Activated CD8-positive, alpha-beta memory T cell treated with anti-CD3 and anti-CD28 coated beads, Interleukin-2, amount 10 ng/mL, durations not matched to agents 7 days and 5 days (primary cell): ENCODE data around the gene CAPN9. TPM values are rescaled to one million over a fixed set of nuclear protein-coding genes. Genes with fewer than 3 reads are reported as not detected.
A peak's percentile ranks its signal among the peaks of the same experiment; 100 is the strongest.

Source experiments
- ATAC-seq: fragments of 150-1000 bp; cut with Tn5 transposase; one replicate; pipeline ENCODE4 v1.10.0; 2021; ENCODE audit warnings: moderate library complexity
- CTCF ChIA-PET: fragments of 350-600 bp; sonication (Branson Sonifier 250); formaldehyde crosslinking; loops from one replicate; lab custom pipeline; 2021; ENCODE audit warnings: antibody characterized with exemption; lab: Charles Lee
- DNase-seq: peaks from one replicate; pipeline ENCODE4 v3.0.0-alpha.2; 2020
- H3K27ac Mint-ChIP-seq: one replicate; pipeline ENCODE4 v1.8.0; 2021; ENCODE audit warnings: mild to moderate bottlenecking, mixed read lengths
- H3K27me3 Mint-ChIP-seq: one replicate; pipeline ENCODE4 v1.8.0; 2021; ENCODE audit warnings: mixed read lengths
- H3K36me3 Mint-ChIP-seq: one replicate; pipeline ENCODE4 v1.8.0; 2021; ENCODE audit warnings: mild to moderate bottlenecking, mixed read lengths
- H3K4me1 Mint-ChIP-seq: one replicate; pipeline ENCODE4 v1.8.0; 2021; ENCODE audit warnings: mixed read lengths
- H3K4me3 Mint-ChIP-seq: one replicate; pipeline ENCODE4 v1.8.0; 2021; ENCODE audit warnings: mild to moderate bottlenecking, moderate library complexity, mixed read lengths
- H3K9me3 Mint-ChIP-seq: one replicate; pipeline ENCODE4 v1.8.0; 2022; ENCODE audit warnings: low read depth, mixed read lengths
- total RNA-seq, 2 experiments: library from RNA; stranded (reverse); gene quantifications; one replicate each; pipeline ENCODE4 v1.2.3, GENCODE V29; 2021

Gene CAPN9
- total RNA-seq, 2 experiments from 2014 or later = not detected

GRCh38 chr1:230826166-230826875 lies 79.1 kb downstream of the CAPN9 start:
- Mint-ChIP-seq H3K9me3 (peaks cover 2% of the 10 kb centered on the region), H3K27me3 (no peaks in the 10 kb centered on the region), H3K36me3 (no peaks in the 10 kb centered on the region), H3K4me3 (no peak overlapping the region), H3K27ac (no peak overlapping the region), H3K4me1 (no peaks in the 10 kb centered on the region)
- DNase-seq (no peak), ATAC-seq (no peak)
- CTCF ChIA-PET = no interaction called here

GRCh38 chr1:230827081-230827681 lies 80.0 kb downstream of the CAPN9 start:
- Mint-ChIP-seq H3K9me3 (peaks cover 2% of the 10 kb centered on the region), H3K27ac (no peak overlapping the region), H3K4me1 (no peaks in the 10 kb centered on the region), H3K27me3 (no peaks in the 10 kb centered on the region), H3K36me3 (no peaks in the 10 kb centered on the region), H3K4me3 (no peak overlapping the region)
- CTCF ChIA-PET = no interaction called here
- DNase-seq (no peak), ATAC-seq (no peak)

- H3K9me3 Mint-ChIP-seq = peaks cover 2% of the 10 kb centered on the region
- CTCF ChIA-PET = no interaction called here
- DNase-seq (no peak), ATAC-seq (no peak)
- no peaks in the 10 kb centered on the region for H3K4me1 Mint-ChIP-seq
- no peaks in the 10 kb centered on the region for H3K36me3 Mint-ChIP-seq
- H3K27ac Mint-ChIP-seq = no peak overlapping the region
- no peaks in the 10 kb centered on the region for H3K27me3 Mint-ChIP-seq
- H3K4me3 Mint-ChIP-seq = no peak overlapping the region
These were observed 80.6 kb downstream of the CAPN9 start for GRCh38 chr1:230827801-230828200.

GRCh38 chr1:230828421-230828820 lies 81.2 kb downstream of the CAPN9 start:
- CTCF ChIA-PET = interaction anchor here (0.6 kb wide), 1 partner anchor 695 kb away, joined by 3 read pairs; no protein-coding TSS in a partner anchor
- Mint-ChIP-seq H3K27ac (no peak overlapping the region), H3K9me3 (peaks cover 2% of the 10 kb centered on the region), H3K4me1 (no peaks in the 10 kb centered on the region), H3K4me3 (no peak overlapping the region), H3K36me3 (no peaks in the 10 kb centered on the region), H3K27me3 (no peaks in the 10 kb centered on the region)
- no peak for ATAC-seq
- no peak for DNase-seq

- CTCF ChIA-PET = no interaction called here
- Mint-ChIP-seq H3K4me3 (no peak overlapping the region), H3K27ac (no peak overlapping the region), H3K36me3 (no peaks in the 10 kb centered on the region), H3K9me3 (peaks cover 2% of the 10 kb centered on the region), H3K4me1 (no peaks in the 10 kb centered on the region), H3K27me3 (peaks cover 2% of the 10 kb centered on the region)
- no peak for ATAC-seq
- DNase-seq = no peak
These were observed 84.6 kb downstream of the CAPN9 start for GRCh38 chr1:230831771-230832170.

GRCh38 chr1:230832476-230832875 lies 85.3 kb downstream of the CAPN9 start:
- no peak for ATAC-seq
- H3K27ac Mint-ChIP-seq = no peak overlapping the region
- CTCF ChIA-PET = no interaction called here
- no peak overlapping the region for H3K4me3 Mint-ChIP-seq
- no peaks in the 10 kb centered on the region for H3K36me3 Mint-ChIP-seq
- peaks cover 2% of the 10 kb centered on the region for H3K9me3 Mint-ChIP-seq
- H3K4me1 Mint-ChIP-seq = no peaks in the 10 kb centered on the region
- no peak for DNase-seq
- peaks cover 2% of the 10 kb centered on the region for H3K27me3 Mint-ChIP-seq

GRCh38 chr1:230833511-230833910 lies 86.3 kb downstream of the CAPN9 start:
- ATAC-seq = no peak

GRCh38 chr1:230834292-230834691 lies 87.1 kb downstream of the CAPN9 start:
- Mint-ChIP-seq H3K4me3 (no peak overlapping the region), H3K27ac (no peak overlapping the region), H3K4me1 (no peaks in the 10 kb centered on the region), H3K36me3 (no peaks in the 10 kb centered on the region), H3K9me3 (peaks cover 2% of the 10 kb centered on the region), H3K27me3 (peaks cover 2% of the 10 kb centered on the region)
- CTCF ChIA-PET = no interaction called here
- no peak for ATAC-seq
- DNase-seq = peak; percentile 9

More at GRCh38 chr1:230833511-230833910, 86.3 kb downstream of the CAPN9 start:
- DNase-seq = peak; percentile 7
- H3K4me1 Mint-ChIP-seq = no peaks in the 10 kb centered on the region
- no peak overlapping the region for H3K27ac Mint-ChIP-seq
- peaks cover 2% of the 10 kb centered on the region for H3K9me3 Mint-ChIP-seq
- H3K4me3 Mint-ChIP-seq = no peak overlapping the region
- CTCF ChIA-PET = no interaction called here
- peaks cover 2% of the 10 kb centered on the region for H3K27me3 Mint-ChIP-seq
- no peaks in the 10 kb centered on the region for H3K36me3 Mint-ChIP-seq

- Mint-ChIP-seq H3K4me3 (no peak overlapping the region), H3K4me1 (no peaks in the 10 kb centered on the region), H3K27ac (no peak overlapping the region), H3K27me3 (peaks cover 2% of the 10 kb centered on the region), H3K36me3 (no peaks in the 10 kb centered on the region), H3K9me3 (no peaks in the 10 kb centered on the region)
- ATAC-seq (no peak), DNase-seq (no peak)
- CTCF ChIA-PET = no interaction called here
These were observed 89.2 kb downstream of the CAPN9 start for GRCh38 chr1:230836347-230836746.

- Mint-ChIP-seq H3K9me3 (no peaks in the 10 kb centered on the region), H3K36me3 (no peaks in the 10 kb centered on the region), H3K27me3 (peaks cover 2% of the 10 kb centered on the region), H3K4me3 (no peak overlapping the region), H3K4me1 (no peaks in the 10 kb centered on the region), H3K27ac (no peak overlapping the region)
- CTCF ChIA-PET = no interaction called here
- ATAC-seq (no peak), DNase-seq (no peak)
These were observed 89.6 kb downstream of the CAPN9 start for GRCh38 chr1:230836793-230837192.

GRCh38 chr1:230839173-230839572 lies 92.0 kb downstream of the CAPN9 start:
- H3K36me3 Mint-ChIP-seq = no peaks in the 10 kb centered on the region
- DNase-seq (no peak), ATAC-seq (no peak)
- H3K4me1 Mint-ChIP-seq = no peaks in the 10 kb centered on the region
- H3K4me3 Mint-ChIP-seq = no peak overlapping the region
- CTCF ChIA-PET = no interaction called here
- peaks cover 2% of the 10 kb centered on the region for H3K27me3 Mint-ChIP-seq
- H3K9me3 Mint-ChIP-seq = no peaks in the 10 kb centered on the region
- no peak overlapping the region for H3K27ac Mint-ChIP-seq

- Mint-ChIP-seq H3K4me3 (no peak overlapping the region), H3K36me3 (no peaks in the 10 kb centered on the region), H3K27ac (no peak overlapping the region), H3K27me3 (no peaks in the 10 kb centered on the region), H3K9me3 (no peaks in the 10 kb centered on the region), H3K4me1 (no peaks in the 10 kb centered on the region)
- CTCF ChIA-PET = no interaction called here
- ATAC-seq (no peak), DNase-seq (no peak)
These were observed 95.6 kb downstream of the CAPN9 start for GRCh38 chr1:230842801-230843200.

GRCh38 chr1:230843503-230844309 lies 96.5 kb downstream of the CAPN9 start:
- no peak overlapping the region for H3K27ac Mint-ChIP-seq
- H3K36me3 Mint-ChIP-seq = no peaks in the 10 kb centered on the region
- H3K4me1 Mint-ChIP-seq = no peaks in the 10 kb centered on the region
- no peak for DNase-seq
- CTCF ChIA-PET = no interaction called here
- no peak overlapping the region for H3K4me3 Mint-ChIP-seq
- no peaks in the 10 kb centered on the region for H3K27me3 Mint-ChIP-seq
- no peaks in the 10 kb centered on the region for H3K9me3 Mint-ChIP-seq
- no peak for ATAC-seq

GRCh38 chr1:230844561-230844960 lies 97.4 kb downstream of the CAPN9 start:
- H3K9me3 Mint-ChIP-seq = no peaks in the 10 kb centered on the region
- no peaks in the 10 kb centered on the region for H3K36me3 Mint-ChIP-seq
- DNase-seq = no peak
- no peak overlapping the region for H3K27ac Mint-ChIP-seq
- H3K27me3 Mint-ChIP-seq = no peaks in the 10 kb centered on the region
- H3K4me3 Mint-ChIP-seq = no peak overlapping the region
- no peak for ATAC-seq
- CTCF ChIA-PET = no interaction called here
- no peaks in the 10 kb centered on the region for H3K4me1 Mint-ChIP-seq
